ENCODE measurements around the gene WNT10A.

Gene WNT10A

DNA sequence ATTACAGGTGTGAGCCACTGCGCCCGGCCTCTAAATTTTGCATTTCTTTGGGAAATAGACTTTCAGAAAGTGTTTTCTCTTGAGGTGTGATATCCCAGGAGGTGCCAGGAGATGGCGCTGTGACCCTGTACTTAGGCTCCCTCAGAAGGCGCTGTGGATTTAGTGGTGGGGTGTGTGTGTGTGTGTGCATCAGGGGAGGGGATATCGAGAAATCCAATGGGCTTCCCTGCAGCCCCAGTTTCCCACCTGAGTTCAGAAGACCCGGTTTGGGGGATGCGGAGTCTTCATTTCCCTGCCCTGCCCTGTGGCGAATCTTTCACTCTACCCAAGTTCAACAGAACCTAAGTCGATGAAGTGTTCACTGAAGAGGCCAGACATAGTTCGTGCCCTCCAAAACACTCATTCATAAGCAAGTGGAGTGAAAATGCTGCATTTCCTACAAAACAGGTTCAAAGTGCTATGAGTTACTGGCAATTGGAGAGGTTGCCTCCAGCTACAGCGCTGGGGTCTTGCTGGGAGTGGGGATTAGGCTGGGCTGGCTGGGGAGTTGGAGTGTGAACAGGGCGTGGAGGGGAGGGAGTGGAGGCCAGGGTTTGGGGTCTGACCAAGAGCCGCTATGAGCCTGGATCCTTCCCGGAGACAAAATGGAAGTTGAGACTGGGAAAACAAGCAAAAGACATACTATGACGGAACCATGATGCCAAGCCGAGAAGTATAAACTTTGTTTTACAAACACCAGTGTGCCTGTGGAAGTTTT, 27.6 kb upstream of the WNT10A start:
- Histone ChIP-seq H3K27ac (ENCODE audit: low read depth, low read length, poor library complexity, severe bottlenecking) (no peak overlapping the region), H3K9me3 (ENCODE audit: low read length) (no peaks in the 10 kb centered on the region), H3K4me3 (ENCODE audit: low read depth, low read length, poor library complexity, severe bottlenecking) (no peak overlapping the region), H3K36me3 (ENCODE audit: insufficient read depth, low read length) (no peaks in the 10 kb centered on the region), H2AFZ (ENCODE audit: low read length) (no peak overlapping the region), H3K4me1 (ENCODE audit: insufficient read depth, low read length, severe bottlenecking) (no peaks in the 10 kb centered on the region), H3K9ac (ENCODE audit: low read length) (no peak overlapping the region), H3K79me2 (ENCODE audit: insufficient read depth, low read length) (no peaks in the 10 kb centered on the region), H3F3A (ENCODE audit: insufficient read depth, low read length) (no peaks in the 10 kb centered on the region), H3K4me2 (ENCODE audit: low read length) (no peak overlapping the region), H4K20me1 (ENCODE audit: insufficient read depth, low read length) (no peaks in the 10 kb centered on the region), H3K9me2 (ENCODE audit: low read depth, low read length) (no peaks in the 10 kb centered on the region), H3K27me3 (ENCODE audit: insufficient read depth, low read length) (peaks cover 13% of the 10 kb centered on the region; the same call in 1 of the 2 replicates)
- TF ChIP-seq, protein P1, sequence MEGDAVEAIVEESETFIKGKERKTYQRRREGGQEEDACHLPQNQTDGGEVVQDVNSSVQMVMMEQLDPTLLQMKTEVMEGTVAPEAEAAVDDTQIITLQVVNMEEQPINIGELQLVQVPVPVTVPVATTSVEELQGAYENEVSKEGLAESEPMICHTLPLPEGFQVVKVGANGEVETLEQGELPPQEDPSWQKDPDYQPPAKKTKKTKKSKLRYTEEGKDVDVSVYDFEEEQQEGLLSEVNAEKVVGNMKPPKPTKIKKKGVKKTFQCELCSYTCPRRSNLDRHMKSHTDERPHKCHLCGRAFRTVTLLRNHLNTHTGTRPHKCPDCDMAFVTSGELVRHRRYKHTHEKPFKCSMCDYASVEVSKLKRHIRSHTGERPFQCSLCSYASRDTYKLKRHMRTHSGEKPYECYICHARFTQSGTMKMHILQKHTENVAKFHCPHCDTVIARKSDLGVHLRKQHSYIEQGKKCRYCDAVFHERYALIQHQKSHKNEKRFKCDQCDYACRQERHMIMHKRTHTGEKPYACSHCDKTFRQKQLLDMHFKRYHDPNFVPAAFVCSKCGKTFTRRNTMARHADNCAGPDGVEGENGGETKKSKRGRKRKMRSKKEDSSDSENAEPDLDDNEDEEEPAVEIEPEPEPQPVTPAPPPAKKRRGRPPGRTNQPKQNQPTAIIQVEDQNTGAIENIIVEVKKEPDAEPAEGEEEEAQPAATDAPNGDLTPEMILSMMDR (IDR thresholded peaks at IDR 0.05; ENCODE audit: low read length), result peak; percentile 87
- no peak for TF ChIP-seq EZH2 (IDR thresholded peaks at IDR 0.05; ENCODE audit: borderline replicate concordance, low read length)

GRCh38 chr2:218853766-218854165, 26.9 kb upstream of the WNT10A start:
- H3K9ac ChIP-seq (ENCODE audit: low read length), result no peak overlapping the region
- H3K4me2 ChIP-seq (ENCODE audit: low read length), result no peak overlapping the region
- TF ChIP-seq EZH2 (IDR thresholded peaks at IDR 0.05; ENCODE audit: borderline replicate concordance, low read length), result no peak
- TF ChIP-seq, protein P1 (IDR thresholded peaks at IDR 0.05; ENCODE audit: low read length), result no peak
- H3K79me2 ChIP-seq (ENCODE audit: insufficient read depth, low read length), result no peaks in the 10 kb centered on the region
- no peaks in the 10 kb centered on the region for H3K4me1 ChIP-seq (ENCODE audit: insufficient read depth, low read length, severe bottlenecking)
- no peaks in the 10 kb centered on the region for H3K9me3 ChIP-seq (ENCODE audit: low read length)
- peaks cover 13% of the 10 kb centered on the region; the same call in 1 of the 2 replicates for H3K27me3 ChIP-seq (ENCODE audit: insufficient read depth, low read length)
- no peaks in the 10 kb centered on the region for H3F3A ChIP-seq (ENCODE audit: insufficient read depth, low read length)
- H3K27ac ChIP-seq (ENCODE audit: low read depth, low read length, poor library complexity, severe bottlenecking), result no peak overlapping the region
- H3K9me2 ChIP-seq (ENCODE audit: low read depth, low read length), result no peaks in the 10 kb centered on the region
- H3K4me3 ChIP-seq (ENCODE audit: low read depth, low read length, poor library complexity, severe bottlenecking), result no peak overlapping the region
- no peaks in the 10 kb centered on the region for H4K20me1 ChIP-seq (ENCODE audit: insufficient read depth, low read length)
- H3K36me3 ChIP-seq (ENCODE audit: insufficient read depth, low read length), result no peaks in the 10 kb centered on the region
- H2AFZ ChIP-seq (ENCODE audit: low read length), result no peak overlapping the region

- no peaks in the 10 kb centered on the region for H4K20me1 ChIP-seq (ENCODE audit: insufficient read depth, low read length)
- H3K4me2 ChIP-seq (ENCODE audit: low read length), result no peak overlapping the region
- H3K27ac ChIP-seq (ENCODE audit: low read depth, low read length, poor library complexity, severe bottlenecking), result no peak overlapping the region
- H3K27me3 ChIP-seq (ENCODE audit: insufficient read depth, low read length), result peaks cover 13% of the 10 kb centered on the region; the same call in 1 of the 2 replicates
- H2AFZ ChIP-seq (ENCODE audit: low read length), result no peak overlapping the region
- H3K4me3 ChIP-seq (ENCODE audit: low read depth, low read length, poor library complexity, severe bottlenecking), result no peak overlapping the region
- H3K36me3 ChIP-seq (ENCODE audit: insufficient read depth, low read length), result no peaks in the 10 kb centered on the region
- no peaks in the 10 kb centered on the region for H3F3A ChIP-seq (ENCODE audit: insufficient read depth, low read length)
- no peaks in the 10 kb centered on the region for H3K4me1 ChIP-seq (ENCODE audit: insufficient read depth, low read length, severe bottlenecking)
- H3K9me2 ChIP-seq (ENCODE audit: low read depth, low read length), result no peaks in the 10 kb centered on the region
- H3K9ac ChIP-seq (ENCODE audit: low read length), result no peak overlapping the region
- H3K79me2 ChIP-seq (ENCODE audit: insufficient read depth, low read length), result no peaks in the 10 kb centered on the region
- no peaks in the 10 kb centered on the region for H3K9me3 ChIP-seq (ENCODE audit: low read length)
- no peak for TF ChIP-seq EZH2 (IDR thresholded peaks at IDR 0.05; ENCODE audit: borderline replicate concordance, low read length)
- TF ChIP-seq, protein P1 (IDR thresholded peaks at IDR 0.05; ENCODE audit: low read length), result no peak
These were observed 25.8 kb upstream of the WNT10A start for GRCh38 chr2:218854860-218855259.
